Natural killer cell (primary cell): ENCODE data around the gene RREB1. TPM values are rescaled to one million over a fixed set of nuclear protein-coding genes. Genes with fewer than 3 reads are reported as not detected.

Experiments
- ATAC-seq, 3 donors: fragments of 150-1000 bp in 2 of 3; fragments of 200-7000 bp in 1 of 3; cut with Tn5 transposase; 1 replicate in 1 of 3; 2 replicates in 2 of 3; pipeline ENCODE4 v1.10.0; 2021; ENCODE audit warnings: mild to moderate bottlenecking in 2 of 3, moderate library complexity in 2 of 3
- DNase-seq, 2 donors: peaks; one replicate each; pipeline versions ENCODE4 v3.0.0 to v3.0.0-alpha.2; 2013 to 2021; ENCODE audit warnings: mixed read lengths in 1 of 2
- H3K27ac ChIP-seq: one replicate; pipeline ENCODE4 v1.5.1; 2013; ENCODE audit warnings: mild to moderate bottlenecking, low read length
- H3K27me3 ChIP-seq: one replicate; pipeline ENCODE4 v1.6.1; 2013; ENCODE audit warnings: low read length; ENCODE audit not compliant: control insufficient read depth, insufficient read depth
- H3K36me3 ChIP-seq: one replicate; pipeline ENCODE4 v1.6.1; 2013; ENCODE audit warnings: low read length; ENCODE audit not compliant: control insufficient read depth, insufficient read depth
- H3K4me1 ChIP-seq: one replicate; pipeline ENCODE4 v1.6.1; 2013; ENCODE audit warnings: low read length; ENCODE audit not compliant: control insufficient read depth, insufficient read depth
- H3K4me3 ChIP-seq: one replicate; pipeline ENCODE4 v1.5.1; 2013; ENCODE audit warnings: low read length
- H3K9me3 ChIP-seq: one replicate; pipeline ENCODE4 v1.6.1; 2013; ENCODE audit warnings: low read length; ENCODE audit not compliant: control insufficient read depth, insufficient read depth
- H3K27ac Mint-ChIP-seq, 2 donors: one replicate each; pipeline ENCODE4 v1.8.0; 2022; ENCODE audit warnings: mild to moderate bottlenecking in 2 of 2, mixed read lengths in 2 of 2, moderate library complexity in 1 of 2
- H3K27me3 Mint-ChIP-seq, 2 donors: one replicate each; pipeline ENCODE4 v1.8.0; 2022; ENCODE audit warnings: low read depth in 2 of 2, mixed read lengths in 2 of 2
- H3K36me3 Mint-ChIP-seq: one replicate; pipeline ENCODE4 v1.8.0; 2022; ENCODE audit warnings: mixed read lengths
- H3K4me1 Mint-ChIP-seq, 2 donors: one replicate each; pipeline ENCODE4 v1.8.0; 2022; ENCODE audit warnings: mixed read lengths in 2 of 2
- H3K4me3 Mint-ChIP-seq: one replicate; pipeline ENCODE4 v1.8.0; 2022; ENCODE audit warnings: mild to moderate bottlenecking, moderate library complexity, mixed read lengths
- H3K9me3 Mint-ChIP-seq, 2 donors: one replicate each; pipeline ENCODE4 v1.8.0; 2022; ENCODE audit warnings: mixed read lengths in 2 of 2
- CTCF ChIP-seq: fragments of 200-600 bp; IDR thresholded peaks from one replicate; pipeline ENCODE4 v1.8.0; 2022; ENCODE audit warnings: antibody characterized with exemption
- WGBS: methylation state at CpG from one replicate; pipeline ENCODE4 v1.1.7; 2013; ENCODE audit warnings: missing lambda C conversion rate; ENCODE audit not compliant: insufficient coverage; 5-methylcytosine and 5-hydroxymethylcytosine counted together
- intact Hi-C: fragments of 100-400 bp; cut with micrococcal nuclease; formaldehyde crosslinking; loops from one replicate; pipeline ENCODE4 v1.14.2; 2022
- total RNA-seq, 4 donors: library from RNA; stranded (reverse); fragments of 120-200 nt in 1 of 4; gene quantifications; one replicate each; pipeline versions ENCODE4 v1.2.3 to v1.2.4, GENCODE V29; 2013 to 2022

RREB1 gene
- total RNA-seq, 3 donors from 2014 or later (not counting 1 experiment from before 2014, with no cell fraction given) = 42.2 to 51.8 (median 44.0) TPM

GRCh38 chr6:7106215-7106751, 1.5 kb upstream of the RREB1 start:
- ATAC-seq (no peak), DNase-seq (no peak)
- intact Hi-C loops = loop anchor here (2.0 kb wide), 1 partner anchor 19 kb away; no protein-coding TSS in a partner anchor
- Mint-ChIP-seq H3K9me3 (no peaks in the 10 kb centered on the region), H3K4me3 (peak overlapping the region; percentile 92), H3K27me3 (peaks cover 0 to 5% of the 10 kb centered on the region in 2 donors), H3K36me3 (no peaks in the 10 kb centered on the region), H3K4me1 (peaks cover 24 to 25% of the 10 kb centered on the region in 2 donors), H3K27ac (peak overlapping the region; percentile 84 to 94)
- Histone ChIP-seq H3K27ac (peak overlapping the region; percentile 43), H3K4me3 (peak overlapping the region; percentile 79), H3K9me3 (no peaks in the 10 kb centered on the region), H3K27me3 (no peaks in the 10 kb centered on the region), H3K4me1 (peaks cover 13% of the 10 kb centered on the region), H3K36me3 (no peaks in the 10 kb centered on the region)
- WGBS = 37% methylated on average over 6 of the region's 10 CpGs
- no peak for TF ChIP-seq CTCF

- H3K36me3 Mint-ChIP-seq = no peaks in the 10 kb centered on the region
- peak overlapping the region; percentile 92 for H3K4me3 Mint-ChIP-seq
- H3K9me3 Mint-ChIP-seq = no peaks in the 10 kb centered on the region
- peaks cover 25 to 29% of the 10 kb centered on the region in 2 donors for H3K4me1 Mint-ChIP-seq
- Histone ChIP-seq H3K4me1 (peaks cover 13% of the 10 kb centered on the region), H3K9me3 (no peaks in the 10 kb centered on the region), H3K4me3 (peak overlapping the region; percentile 79), H3K27me3 (no peaks in the 10 kb centered on the region), H3K36me3 (no peaks in the 10 kb centered on the region), H3K27ac (peak overlapping the region; percentile 43)
- H3K27ac Mint-ChIP-seq = peak overlapping the region; percentile 84 to 94
- H3K27me3 Mint-ChIP-seq = no peaks in the 10 kb centered on the region
- DNase-seq = peak; percentile 48 to 81
- intact Hi-C loops = loop anchor here (2.0 kb wide), 1 partner anchor 20 kb away; no protein-coding TSS in a partner anchor
- under 1% methylated on average over 62 of the region's 66 CpGs for WGBS
- peak; percentile 55 to 69 (median 56) for ATAC-seq
- TF ChIP-seq CTCF = peak; percentile 34
Measured at GRCh38 chr6:7106752-7107577, 796 bp upstream of the RREB1 start.

DNA sequence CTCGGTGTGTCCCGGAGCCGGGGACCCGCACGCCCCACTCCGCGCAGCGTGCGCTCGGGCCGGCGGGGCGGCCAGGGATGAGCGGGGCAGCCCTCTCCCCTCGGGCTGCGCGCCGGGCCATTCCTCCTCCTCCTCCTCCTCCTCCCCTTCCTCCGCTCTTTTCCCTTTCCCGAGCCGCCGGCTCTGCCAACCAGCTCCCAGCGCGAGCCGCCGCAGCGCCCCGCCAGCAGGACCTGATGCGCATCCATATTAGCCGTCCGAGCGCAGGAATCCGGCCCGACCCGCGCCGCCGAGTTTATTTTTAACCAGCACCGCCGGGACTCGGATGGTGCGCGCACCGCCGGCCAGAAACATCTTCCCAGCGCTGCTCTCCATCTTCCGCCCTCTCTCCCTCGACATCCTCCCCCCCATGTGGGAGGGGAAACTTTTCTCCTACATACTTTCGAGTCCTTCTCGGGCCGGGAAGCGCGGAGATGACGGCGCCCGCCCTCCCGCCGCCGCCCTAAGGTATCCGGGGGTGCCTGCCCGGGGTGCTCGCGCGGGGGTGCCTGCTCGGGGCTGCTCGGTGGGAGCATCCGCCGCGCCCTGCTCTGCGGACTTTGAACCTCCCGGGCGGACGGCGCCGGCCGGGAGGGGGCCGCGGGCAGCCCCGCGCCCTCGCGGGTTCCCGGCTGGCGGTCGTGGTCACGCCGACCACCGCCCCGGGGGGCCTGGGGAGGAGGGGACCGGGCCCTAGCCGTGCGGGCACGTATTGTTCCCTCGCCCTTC, 619 bp downstream of the RREB1 start:
- H3K27ac Mint-ChIP-seq = peak overlapping the region; percentile 59 to 94
- peak overlapping the region; percentile 79 for H3K4me3 ChIP-seq
- H3K27me3 ChIP-seq = no peaks in the 10 kb centered on the region
- no peaks in the 10 kb centered on the region for H3K9me3 Mint-ChIP-seq
- no peaks in the 10 kb centered on the region for H3K9me3 ChIP-seq
- no peaks in the 10 kb centered on the region for H3K36me3 Mint-ChIP-seq
- ATAC-seq (peak; percentile 22 to 45 (median 30)), DNase-seq (peak; percentile 37 to 61)
- H3K27ac ChIP-seq = peak overlapping the region; percentile 76
- no peak for TF ChIP-seq CTCF
- H3K4me1 Mint-ChIP-seq = peaks cover 39 to 43% of the 10 kb centered on the region in 2 donors
- H3K27me3 Mint-ChIP-seq = no peaks in the 10 kb centered on the region
- H3K36me3 ChIP-seq = no peaks in the 10 kb centered on the region
- H3K4me1 ChIP-seq = peaks cover 21% of the 10 kb centered on the region
- under 1% methylated on average over 93 of the region's 94 CpGs for WGBS
- intact Hi-C loops = loop anchor here (2.0 kb wide), 1 partner anchor 38 kb away; no protein-coding TSS in a partner anchor
- peak overlapping the region; percentile 91 for H3K4me3 Mint-ChIP-seq
